ENCODE measurements around the gene PRSS16. TPM values are rescaled to one million over a fixed set of nuclear protein-coding genes. Genes with fewer than 3 reads are reported as not detected.
A peak's percentile ranks its signal among the peaks of the same experiment; 100 is the strongest.
"Not testable (repeated sequence)": the region's sequence is repeated elsewhere in the genome, so short reads cannot be mapped to it uniquely, and the experiment has no call there.

Gene PRSS16
- total and polyA plus RNA-seq, 9 of the 15 experiments (the other 6 are each of a cell fraction or from before 2014, with no cell fraction given) = 4.5 to 21.3 (median 12.1) TPM

DNA sequence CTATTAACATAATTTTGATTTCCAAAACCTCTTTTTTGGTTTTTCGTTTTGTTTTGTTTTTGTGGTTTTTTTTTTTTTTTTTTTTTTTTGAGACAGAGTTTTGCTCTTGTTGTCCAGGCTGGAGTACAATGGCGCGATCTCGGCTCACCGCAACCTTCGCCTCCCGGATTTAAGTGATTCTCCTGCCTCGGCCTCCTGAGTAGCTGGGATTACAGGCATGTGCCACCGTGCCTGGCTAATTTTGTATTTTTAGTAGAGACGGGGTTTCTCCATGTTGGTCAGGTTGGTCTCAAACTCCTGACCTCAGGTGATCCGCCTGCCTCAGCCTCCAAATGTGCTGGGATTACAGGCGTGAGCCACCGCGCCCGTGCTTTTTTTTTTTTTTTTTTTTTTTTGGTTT lies 24.5 kb upstream of the PRSS16 start:
- POLR2A ChIA-PET; intact Hi-C loops (cut with micrococcal nuclease); in situ Hi-C loops (cut with MboI); H2AFZ ChIP-seq (ENCODE audit: low read depth, low read length); H3K9me1 ChIP-seq (ENCODE audit: control insufficient read depth, insufficient read depth, low read length); H3K36me3 ChIP-seq (ENCODE audit: control insufficient read depth, insufficient read depth, low read length); BruUV-seq (replicated peaks); H3K4me2 ChIP-seq (ENCODE audit: insufficient read depth, low read length); CTCF ChIA-PET (ENCODE audit: low intra/inter-chr PET ratio); H3K9ac ChIP-seq (ENCODE audit: insufficient read depth in 1 of 2, low read depth in 2 of 2, low read length in 2 of 2); H3K9me3 ChIP-seq (replicated peaks; ENCODE audit: control insufficient read depth, insufficient read depth, low read depth, low read length); H4K20me1 ChIP-seq (replicated peaks; ENCODE audit: control insufficient read depth, insufficient read depth, low read length); DNase-seq (ENCODE audit: extremely low read depth in 1 of 4, low spot score in 3 of 4); H3K79me2 ChIP-seq (ENCODE audit: control insufficient read depth, insufficient read depth, low read length); ATAC-seq; H3K4me3 ChIP-seq; FAIRE-seq; H3K27me3 ChIP-seq (ENCODE audit: control insufficient read depth in 2 of 2, insufficient read depth in 2 of 2, low read length in 2 of 2); H3K27ac ChIP-seq (ENCODE audit: extremely low read depth, low read depth, low read length): not testable (repeated sequence)
- TF ChIP-seq, protein P1, sequence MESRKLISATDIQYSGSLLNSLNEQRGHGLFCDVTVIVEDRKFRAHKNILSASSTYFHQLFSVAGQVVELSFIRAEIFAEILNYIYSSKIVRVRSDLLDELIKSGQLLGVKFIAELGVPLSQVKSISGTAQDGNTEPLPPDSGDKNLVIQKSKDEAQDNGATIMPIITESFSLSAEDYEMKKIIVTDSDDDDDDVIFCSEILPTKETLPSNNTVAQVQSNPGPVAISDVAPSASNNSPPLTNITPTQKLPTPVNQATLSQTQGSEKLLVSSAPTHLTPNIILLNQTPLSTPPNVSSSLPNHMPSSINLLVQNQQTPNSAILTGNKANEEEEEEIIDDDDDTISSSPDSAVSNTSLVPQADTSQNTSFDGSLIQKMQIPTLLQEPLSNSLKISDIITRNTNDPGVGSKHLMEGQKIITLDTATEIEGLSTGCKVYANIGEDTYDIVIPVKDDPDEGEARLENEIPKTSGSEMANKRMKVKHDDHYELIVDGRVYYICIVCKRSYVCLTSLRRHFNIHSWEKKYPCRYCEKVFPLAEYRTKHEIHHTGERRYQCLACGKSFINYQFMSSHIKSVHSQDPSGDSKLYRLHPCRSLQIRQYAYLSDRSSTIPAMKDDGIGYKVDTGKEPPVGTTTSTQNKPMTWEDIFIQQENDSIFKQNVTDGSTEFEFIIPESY (CRISPR knock-in tag; IDR thresholded peaks at IDR 0.05) = peak; percentile 94
- H3K4me1 ChIP-seq (replicated peaks in 1 of 2; ENCODE audit: control insufficient read depth in 2 of 2, insufficient read depth in 2 of 2, low read length in 2 of 2) = peaks cover 0 to 14% of the 10 kb centered on the region in 2 experiments; a peak in 3 of 5 replicates
- WGBS (ENCODE audit: insufficient coverage, low coverage, missing lambda C conversion rate) = 79% methylated on average over 12 of the region's 15 CpGs

DNA sequence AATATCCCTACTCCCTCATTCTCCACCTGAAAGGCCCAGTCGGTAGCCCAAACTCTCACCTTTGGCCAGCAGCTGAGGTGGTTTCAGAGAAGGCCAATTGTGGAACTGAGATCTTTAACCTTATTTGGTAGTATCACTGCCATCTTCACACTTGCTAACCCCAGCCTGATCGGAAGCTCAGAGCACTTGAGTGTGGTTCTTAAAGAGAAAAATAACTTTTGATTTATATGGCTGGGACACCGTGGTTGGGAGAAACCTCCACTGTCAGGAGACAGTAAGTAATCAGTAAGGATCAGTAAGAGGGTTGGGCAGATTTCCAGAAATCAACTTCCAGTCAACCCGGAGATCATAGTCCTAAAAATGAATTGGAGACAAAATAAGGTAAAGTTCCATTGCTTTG lies 22.8 kb upstream of the PRSS16 start:
- no TSS peak for BruUV-seq (replicated peaks)
- H3K36me3 ChIP-seq (ENCODE audit: control insufficient read depth, insufficient read depth, low read length) = no peaks in the 10 kb centered on the region
- in situ Hi-C loops (cut with MboI) (no loop called here), intact Hi-C loops (cut with micrococcal nuclease) (no loop called here)
- POLR2A ChIA-PET = interaction anchor here (1.1 to 1.2 kb wide), 2 partner anchors 78 to 92 kb away, joined by 3 read pairs; a partner anchor contains a TSS
- H3K9me1 ChIP-seq (ENCODE audit: control insufficient read depth, insufficient read depth, low read length) = no peaks in the 10 kb centered on the region
- H3K79me2 ChIP-seq (ENCODE audit: control insufficient read depth, insufficient read depth, low read length) = no peaks in the 10 kb centered on the region
- H3K27me3 ChIP-seq (ENCODE audit: control insufficient read depth in 2 of 2, insufficient read depth in 2 of 2, low read length in 2 of 2) = no peaks in the 10 kb centered on the region
- H3K9me3 ChIP-seq (replicated peaks; ENCODE audit: control insufficient read depth, insufficient read depth, low read depth, low read length) = no peaks in the 10 kb centered on the region
- 0 out of 3 replicates have a peak overlapping the region, but pooled peaks have one; percentile 2 for H3K27ac ChIP-seq (ENCODE audit: extremely low read depth, low read depth, low read length)
- H3K4me3 ChIP-seq = no peak overlapping the region
- DNase-seq (ENCODE audit: extremely low read depth in 1 of 4, low spot score in 3 of 4) = peak in 1 of 4 experiments; percentile 40
- H3K4me1 ChIP-seq (replicated peaks in 1 of 2; ENCODE audit: control insufficient read depth in 2 of 2, insufficient read depth in 2 of 2, low read length in 2 of 2) = peaks cover 0 to 14% of the 10 kb centered on the region in 2 experiments; a peak in 3 of 5 replicates
- peak; percentile 49 for FAIRE-seq
- peak overlapping the region; percentile 34; the same call in 1 of the 2 replicates for H3K4me2 ChIP-seq (ENCODE audit: insufficient read depth, low read length)
- WGBS (ENCODE audit: insufficient coverage, low coverage, missing lambda C conversion rate) = 3% methylated on average over 4 of the region's 4 CpGs
- peak; percentile 50 for ATAC-seq
- no peaks in the 10 kb centered on the region for H4K20me1 ChIP-seq (replicated peaks; ENCODE audit: control insufficient read depth, insufficient read depth, low read length)
- CTCF ChIA-PET (ENCODE audit: low intra/inter-chr PET ratio) = no interaction called here
- H2AFZ ChIP-seq (ENCODE audit: low read depth, low read length) = peak overlapping the region; percentile 85
- peak overlapping the region in 1 of 2 experiments; percentile 66; a peak in 1 of 4 replicates for H3K9ac ChIP-seq (ENCODE audit: insufficient read depth in 1 of 2, low read depth in 2 of 2, low read length in 2 of 2)
- no peak for TF ChIP-seq BCL6 (CRISPR knock-in tag; IDR thresholded peaks at IDR 0.05)
- TF ChIP-seq ZNF707 (CRISPR knock-in tag; conservative IDR thresholded peaks at IDR 0.05) = no peak
- no peak for TF ChIP-seq NR2C2 (CRISPR knock-in tag; IDR thresholded peaks at IDR 0.05)
- TF ChIP-seq NR2C2 (tag; IDR thresholded peaks at IDR 0.05) = peak; percentile 43; the same call in 1 of the 2 replicates
- no peak for TF ChIP-seq TBP (optimal IDR thresholded peaks at IDR 0.05; ENCODE audit: low read depth, low read length)
- no peak for TF ChIP-seq ZNF644 (tag; IDR thresholded peaks at IDR 0.05; ENCODE audit: low read depth)
- TF ChIP-seq, protein P2, sequence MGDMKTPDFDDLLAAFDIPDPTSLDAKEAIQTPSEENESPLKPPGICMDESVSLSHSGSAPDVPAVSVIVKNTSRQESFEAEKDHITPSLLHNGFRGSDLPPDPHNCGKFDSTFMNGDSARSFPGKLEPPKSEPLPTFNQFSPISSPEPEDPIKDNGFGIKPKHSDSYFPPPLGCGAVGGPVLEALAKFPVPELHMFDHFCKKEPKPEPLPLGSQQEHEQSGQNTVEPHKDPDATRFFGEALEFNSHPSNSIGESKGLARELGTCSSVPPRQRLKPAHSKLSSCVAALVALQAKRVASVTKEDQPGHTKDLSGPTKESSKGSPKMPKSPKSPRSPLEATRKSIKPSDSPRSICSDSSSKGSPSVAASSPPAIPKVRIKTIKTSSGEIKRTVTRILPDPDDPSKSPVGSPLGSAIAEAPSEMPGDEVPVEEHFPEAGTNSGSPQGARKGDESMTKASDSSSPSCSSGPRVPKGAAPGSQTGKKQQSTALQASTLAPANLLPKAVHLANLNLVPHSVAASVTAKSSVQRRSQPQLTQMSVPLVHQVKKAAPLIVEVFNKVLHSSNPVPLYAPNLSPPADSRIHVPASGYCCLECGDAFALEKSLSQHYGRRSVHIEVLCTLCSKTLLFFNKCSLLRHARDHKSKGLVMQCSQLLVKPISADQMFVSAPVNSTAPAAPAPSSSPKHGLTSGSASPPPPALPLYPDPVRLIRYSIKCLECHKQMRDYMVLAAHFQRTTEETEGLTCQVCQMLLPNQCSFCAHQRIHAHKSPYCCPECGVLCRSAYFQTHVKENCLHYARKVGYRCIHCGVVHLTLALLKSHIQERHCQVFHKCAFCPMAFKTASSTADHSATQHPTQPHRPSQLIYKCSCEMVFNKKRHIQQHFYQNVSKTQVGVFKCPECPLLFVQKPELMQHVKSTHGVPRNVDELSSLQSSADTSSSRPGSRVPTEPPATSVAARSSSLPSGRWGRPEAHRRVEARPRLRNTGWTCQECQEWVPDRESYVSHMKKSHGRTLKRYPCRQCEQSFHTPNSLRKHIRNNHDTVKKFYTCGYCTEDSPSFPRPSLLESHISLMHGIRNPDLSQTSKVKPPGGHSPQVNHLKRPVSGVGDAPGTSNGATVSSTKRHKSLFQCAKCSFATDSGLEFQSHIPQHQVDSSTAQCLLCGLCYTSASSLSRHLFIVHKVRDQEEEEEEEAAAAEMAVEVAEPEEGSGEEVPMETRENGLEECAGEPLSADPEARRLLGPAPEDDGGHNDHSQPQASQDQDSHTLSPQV (IDR thresholded peaks at IDR 0.05) = no peak
- no peak for TF ChIP-seq HSF4 (CRISPR knock-in tag; IDR thresholded peaks at IDR 0.05; ENCODE audit: borderline replicate concordance)
- TF ChIP-seq ZNF766 (CRISPR knock-in tag; conservative IDR thresholded peaks at IDR 0.05) = peak; percentile 99

All from K562 (cell line).